ENCODE measurements around the gene CA12.

DNA sequence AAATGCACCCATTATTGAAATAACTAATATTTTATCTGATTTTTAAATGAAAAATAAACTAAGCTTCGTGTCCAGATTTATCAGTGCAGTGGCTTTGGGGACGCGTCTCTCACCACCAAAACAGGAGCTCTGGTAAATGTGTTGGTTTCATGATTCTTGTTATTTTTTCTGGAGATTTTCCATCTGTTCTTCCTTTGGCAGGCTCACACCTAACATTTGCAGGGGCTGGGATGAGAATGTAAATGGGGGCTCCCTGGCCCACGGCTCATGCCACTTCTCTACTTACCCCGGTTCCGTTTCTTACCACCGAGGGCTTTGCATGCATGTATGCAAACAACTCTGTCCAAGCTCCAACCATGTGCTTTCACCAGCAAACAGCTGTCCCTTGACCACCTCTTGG, 30.9 kb upstream of the CA12 start:
- no peak for TF ChIP-seq CTCF (conservative IDR thresholded peaks at IDR 0.05; ENCODE audit: low read depth, low read length)
- no peak for TF ChIP-seq EZH2phosphoT487 (IDR thresholded peaks at IDR 0.05; ENCODE audit: borderline replicate concordance, low read length)

Data from PC-3 (cell line).